GM23338 (cell line): ENCODE data around the gene ADAD2. TPM values are rescaled to one million over a fixed set of nuclear protein-coding genes. Genes with fewer than 3 reads are reported as not detected.
A peak's percentile ranks its signal among the peaks of the same experiment; 100 is the strongest.

Source experiments
- ATAC-seq: fragments of 200-7000 bp; cut with Tn5 transposase; 3 replicates; pipeline ENCODE4 v1.9.1; 2020
- DNase-seq: peaks from one replicate; pipeline ENCODE4 v3.0.0-alpha.2; 2015; ENCODE audit warnings: low spot score
- H2AFZ ChIP-seq: fragments of 200-600 bp; sonication (generic); 2 replicates; pipeline ENCODE4 v1.8.0; 2016; ENCODE audit warnings: antibody characterized with exemption, mild to moderate bottlenecking, moderate library complexity
- H3F3A ChIP-seq: fragments of 200-600 bp; sonication (generic); replicated peaks from 2 replicates; pipeline ENCODE4 v1.8.0; 2017; ENCODE audit warnings: antibody characterized with exemption, mixed run types, low read depth
- H3K27ac ChIP-seq: fragments of 200-600 bp; sonication (generic); 2 replicates; pipeline ENCODE4 v1.6.1; 2016; ENCODE audit warnings: low read depth
- H3K27me3 ChIP-seq: fragments of 200-600 bp; sonication (generic); 2 replicates; pipeline ENCODE4 v1.8.0; 2016; ENCODE audit warnings: mild to moderate bottlenecking, mixed run types, moderate library complexity; ENCODE audit not compliant: insufficient read depth
- H3K36me3 ChIP-seq: fragments of 200-600 bp; sonication (generic); 2 replicates; pipeline ENCODE4 v1.8.0; 2016; ENCODE audit warnings: mild to moderate bottlenecking; ENCODE audit not compliant: insufficient read depth
- H3K4me1 ChIP-seq: fragments of 200-600 bp; sonication (generic); 2 replicates; pipeline ENCODE4 v1.8.0; 2016; ENCODE audit warnings: mild to moderate bottlenecking, moderate library complexity; ENCODE audit not compliant: insufficient read depth
- H3K4me2 ChIP-seq: fragments of 200-600 bp; sonication (generic); 2 replicates; pipeline ENCODE4 v1.7.1; 2017; ENCODE audit warnings: mixed run types
- H3K4me3 ChIP-seq: fragments of 200-600 bp; sonication (generic); 2 replicates; pipeline ENCODE4 v1.6.1; 2016; ENCODE audit warnings: mixed run types
- H3K79me2 ChIP-seq: fragments of 200-600 bp; sonication (generic); replicated peaks from 2 replicates; pipeline ENCODE4 v1.8.0; 2017; ENCODE audit warnings: mild to moderate bottlenecking; ENCODE audit not compliant: insufficient read depth
- H3K9me2 ChIP-seq: fragments of 200-600 bp; sonication (generic); 2 replicates; pipeline ENCODE4 v1.8.0; 2017; ENCODE audit not compliant: insufficient read depth
- H4K20me1 ChIP-seq: fragments of 200-600 bp; sonication (generic); replicated peaks from 2 replicates; pipeline ENCODE4 v1.8.0; 2017; ENCODE audit warnings: mild to moderate bottlenecking; ENCODE audit not compliant: insufficient read depth
- H3K27ac Mint-ChIP-seq: 2 replicates; pipeline ENCODE4 v1.8.0; 2020; ENCODE audit warnings: inconsistent platforms, mild to moderate bottlenecking, moderate library complexity, mixed read lengths
- H3K27me3 Mint-ChIP-seq: 3 replicates; pipeline ENCODE4 v1.8.0; 2022; ENCODE audit warnings: low read depth, mild to moderate bottlenecking, moderate library complexity, mixed read lengths, inconsistent platforms; ENCODE audit not compliant: insufficient read depth, poor library complexity
- H3K36me3 Mint-ChIP-seq: 3 replicates; pipeline ENCODE4 v1.8.0; 2021; ENCODE audit warnings: low read depth, mild to moderate bottlenecking, inconsistent platforms, moderate library complexity, mixed read lengths
- H3K4me1 Mint-ChIP-seq: 3 replicates; pipeline ENCODE4 v1.8.0; 2020; ENCODE audit warnings: mild to moderate bottlenecking, inconsistent platforms, mixed read lengths
- H3K4me3 Mint-ChIP-seq: 3 replicates; pipeline ENCODE4 v1.8.0; 2021; ENCODE audit warnings: moderate library complexity, mild to moderate bottlenecking, inconsistent platforms, mixed read lengths
- H3K9me3 Mint-ChIP-seq: 3 replicates; pipeline ENCODE4 v1.8.0; 2020; ENCODE audit warnings: moderate library complexity, mild to moderate bottlenecking, inconsistent platforms, mixed read lengths
- EZH2phosphoT487 ChIP-seq: fragments of 200-600 bp; sonication (generic); IDR thresholded peaks from one replicate; pipeline ENCODE4 v1.8.1; 2018; ENCODE audit warnings: antibody characterized with exemption; ENCODE audit not compliant: unreplicated experiment
- JUNB ChIP-seq: IDR thresholded peaks from one replicate; pipeline ENCODE4 v1.6.1; 2016; ENCODE audit warnings: antibody characterized with exemption; ENCODE audit not compliant: unreplicated experiment
- POLR2AphosphoS5 ChIP-seq: IDR thresholded peaks from 2 replicates; pipeline ENCODE4 v1.6.1; 2016; ENCODE audit warnings: antibody characterized with exemption, low read depth
- ZNF114 ChIP-seq: fragments of 250-450 bp; sonication (Bioruptor Pico); IDR thresholded peaks from 2 replicates; pipeline ENCODE4 v1.5.0; 2020; ENCODE audit warnings: mild to moderate bottlenecking, moderate library complexity
- ZNF331 ChIP-seq: fragments of 250-450 bp; sonication (Bioruptor Pico); IDR thresholded peaks from 2 replicates; pipeline ENCODE4 v1.5.0; 2020; ENCODE audit warnings: low read depth, mild to moderate bottlenecking, moderate library complexity
- polyA plus RNA-seq: library from polyadenylated mRNA; unstranded; fragments of >200 nt; fragmentation: Nextera tagmentation; extraction: Ambion mirVana; gene quantifications from 2 replicates; pipeline ENCODE4 v1.2.1, GENCODE V29; 2016
- total RNA-seq: library from RNA; depleted of rRNA; stranded (reverse); fragments of >200 nt; shearing (Covaris generic); gene quantifications from 2 replicates; pipeline ENCODE4 v1.2.3, GENCODE V29; 2014
- TF ChIP-seq, protein P1 (sequence below): IDR thresholded peaks from 2 replicates; pipeline ENCODE4 v1.6.1; 2016; ENCODE audit warnings: antibody characterized with exemption
- TF ChIP-seq, protein P2 (sequence below), 2 experiments: fragments of 200-600 bp in 1 of 2; sonication (generic) in 1 of 2; conservative IDR thresholded peaks; 2 replicates each; pipeline versions ENCODE4 v1.5.1 to v1.6.1; 2016 to 2017; ENCODE audit warnings: antibody characterized with exemption in 2 of 2, low read depth in 2 of 2, mild to moderate bottlenecking in 2 of 2, moderate library complexity in 1 of 2
- TF ChIP-seq, protein P3 (sequence below): fragments of 250-450 bp; sonication (Bioruptor Pico); IDR thresholded peaks from 2 replicates; pipeline ENCODE4 v1.5.0; 2020; ENCODE audit warnings: mild to moderate bottlenecking, moderate library complexity

Gene ADAD2
- total and polyA plus RNA-seq, 2 experiments from 2014 or later = 1.6 to 4.5 TPM

DNA sequence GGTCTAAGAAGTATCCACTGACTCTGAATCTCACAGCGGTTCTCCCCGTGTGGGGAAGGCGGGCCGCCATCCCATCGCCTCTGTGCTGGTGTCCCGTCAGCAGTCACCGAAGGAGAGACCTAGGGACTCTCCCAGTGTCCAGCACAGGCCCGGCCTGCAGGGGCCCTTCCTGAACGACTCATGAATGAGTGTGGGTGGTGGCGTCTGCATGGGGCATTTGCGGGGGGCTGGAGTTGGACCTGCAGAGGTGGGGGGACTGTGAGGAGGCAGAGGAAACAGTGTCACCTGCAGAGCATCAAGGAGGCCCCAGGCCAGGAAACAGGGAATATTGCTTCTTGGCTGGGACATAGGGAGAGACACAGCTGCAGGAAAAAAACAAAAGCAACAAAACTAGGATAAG, 38.5 kb downstream of the ADAD2 start:
- Histone ChIP-seq H3K4me1 (peaks cover 4% of the 10 kb centered on the region), H3K36me3 (no peaks in the 10 kb centered on the region), H3K79me2 (no peaks in the 10 kb centered on the region), H3K27ac (no peak overlapping the region), H4K20me1 (no peaks in the 10 kb centered on the region), H3F3A (no peaks in the 10 kb centered on the region), H3K4me2 (no peak overlapping the region), H3K4me3 (no peak overlapping the region), H3K27me3 (no peaks in the 10 kb centered on the region), H3K9me2 (no peaks in the 10 kb centered on the region), H2AFZ (peak overlapping the region; percentile 66; the same call in 1 of the 2 replicates)
- ATAC-seq (no peak), DNase-seq (no peak)
- no peak overlapping the region for H3K4me3 Mint-ChIP-seq
- no peak overlapping the region for H3K27ac Mint-ChIP-seq
- H3K9me3 Mint-ChIP-seq = no peaks in the 10 kb centered on the region
- H3K4me1 Mint-ChIP-seq = peaks cover 13% of the 10 kb centered on the region
- H3K36me3 Mint-ChIP-seq = peaks cover 2% of the 10 kb centered on the region; the same call in 1 of the 3 replicates
- TF ChIP-seq, protein P1, sequence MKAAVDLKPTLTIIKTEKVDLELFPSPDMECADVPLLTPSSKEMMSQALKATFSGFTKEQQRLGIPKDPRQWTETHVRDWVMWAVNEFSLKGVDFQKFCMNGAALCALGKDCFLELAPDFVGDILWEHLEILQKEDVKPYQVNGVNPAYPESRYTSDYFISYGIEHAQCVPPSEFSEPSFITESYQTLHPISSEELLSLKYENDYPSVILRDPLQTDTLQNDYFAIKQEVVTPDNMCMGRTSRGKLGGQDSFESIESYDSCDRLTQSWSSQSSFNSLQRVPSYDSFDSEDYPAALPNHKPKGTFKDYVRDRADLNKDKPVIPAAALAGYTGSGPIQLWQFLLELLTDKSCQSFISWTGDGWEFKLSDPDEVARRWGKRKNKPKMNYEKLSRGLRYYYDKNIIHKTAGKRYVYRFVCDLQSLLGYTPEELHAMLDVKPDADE = no peak
- TF ChIP-seq ZNF114 (CRISPR knock-in tag) (no peak), EZH2phosphoT487 (no peak), JUNB (no peak)
- TF ChIP-seq, protein P2, sequence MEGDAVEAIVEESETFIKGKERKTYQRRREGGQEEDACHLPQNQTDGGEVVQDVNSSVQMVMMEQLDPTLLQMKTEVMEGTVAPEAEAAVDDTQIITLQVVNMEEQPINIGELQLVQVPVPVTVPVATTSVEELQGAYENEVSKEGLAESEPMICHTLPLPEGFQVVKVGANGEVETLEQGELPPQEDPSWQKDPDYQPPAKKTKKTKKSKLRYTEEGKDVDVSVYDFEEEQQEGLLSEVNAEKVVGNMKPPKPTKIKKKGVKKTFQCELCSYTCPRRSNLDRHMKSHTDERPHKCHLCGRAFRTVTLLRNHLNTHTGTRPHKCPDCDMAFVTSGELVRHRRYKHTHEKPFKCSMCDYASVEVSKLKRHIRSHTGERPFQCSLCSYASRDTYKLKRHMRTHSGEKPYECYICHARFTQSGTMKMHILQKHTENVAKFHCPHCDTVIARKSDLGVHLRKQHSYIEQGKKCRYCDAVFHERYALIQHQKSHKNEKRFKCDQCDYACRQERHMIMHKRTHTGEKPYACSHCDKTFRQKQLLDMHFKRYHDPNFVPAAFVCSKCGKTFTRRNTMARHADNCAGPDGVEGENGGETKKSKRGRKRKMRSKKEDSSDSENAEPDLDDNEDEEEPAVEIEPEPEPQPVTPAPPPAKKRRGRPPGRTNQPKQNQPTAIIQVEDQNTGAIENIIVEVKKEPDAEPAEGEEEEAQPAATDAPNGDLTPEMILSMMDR (conservative IDR thresholded peaks at IDR 0.05; ENCODE audit: low read depth in 2 of 2) = no peak
- peaks cover 10% of the 10 kb centered on the region for H3K27me3 Mint-ChIP-seq

DNA sequence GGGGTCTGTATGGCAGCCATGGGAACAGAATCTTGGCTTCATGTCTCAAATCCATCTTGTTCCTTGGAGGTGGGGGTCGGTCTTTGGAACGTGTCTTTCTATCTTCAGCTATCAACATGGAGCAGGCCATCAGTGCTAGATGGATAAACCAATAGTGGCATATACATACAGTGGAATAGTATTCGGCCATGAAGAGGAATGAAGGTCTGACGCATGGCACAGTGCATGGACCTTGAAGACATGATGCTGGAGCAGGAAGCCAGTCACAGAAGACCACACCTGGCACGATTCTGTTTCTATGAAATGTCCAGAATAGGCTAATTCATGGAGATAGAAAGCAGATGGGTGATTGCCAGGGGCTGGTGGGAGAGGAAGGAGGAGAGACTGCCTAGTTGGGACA, 41.1 kb downstream of the ADAD2 start:
- H4K20me1 ChIP-seq = no peaks in the 10 kb centered on the region
- peaks cover 2% of the 10 kb centered on the region; the same call in 1 of the 3 replicates for H3K36me3 Mint-ChIP-seq
- TF ChIP-seq, protein P3, sequence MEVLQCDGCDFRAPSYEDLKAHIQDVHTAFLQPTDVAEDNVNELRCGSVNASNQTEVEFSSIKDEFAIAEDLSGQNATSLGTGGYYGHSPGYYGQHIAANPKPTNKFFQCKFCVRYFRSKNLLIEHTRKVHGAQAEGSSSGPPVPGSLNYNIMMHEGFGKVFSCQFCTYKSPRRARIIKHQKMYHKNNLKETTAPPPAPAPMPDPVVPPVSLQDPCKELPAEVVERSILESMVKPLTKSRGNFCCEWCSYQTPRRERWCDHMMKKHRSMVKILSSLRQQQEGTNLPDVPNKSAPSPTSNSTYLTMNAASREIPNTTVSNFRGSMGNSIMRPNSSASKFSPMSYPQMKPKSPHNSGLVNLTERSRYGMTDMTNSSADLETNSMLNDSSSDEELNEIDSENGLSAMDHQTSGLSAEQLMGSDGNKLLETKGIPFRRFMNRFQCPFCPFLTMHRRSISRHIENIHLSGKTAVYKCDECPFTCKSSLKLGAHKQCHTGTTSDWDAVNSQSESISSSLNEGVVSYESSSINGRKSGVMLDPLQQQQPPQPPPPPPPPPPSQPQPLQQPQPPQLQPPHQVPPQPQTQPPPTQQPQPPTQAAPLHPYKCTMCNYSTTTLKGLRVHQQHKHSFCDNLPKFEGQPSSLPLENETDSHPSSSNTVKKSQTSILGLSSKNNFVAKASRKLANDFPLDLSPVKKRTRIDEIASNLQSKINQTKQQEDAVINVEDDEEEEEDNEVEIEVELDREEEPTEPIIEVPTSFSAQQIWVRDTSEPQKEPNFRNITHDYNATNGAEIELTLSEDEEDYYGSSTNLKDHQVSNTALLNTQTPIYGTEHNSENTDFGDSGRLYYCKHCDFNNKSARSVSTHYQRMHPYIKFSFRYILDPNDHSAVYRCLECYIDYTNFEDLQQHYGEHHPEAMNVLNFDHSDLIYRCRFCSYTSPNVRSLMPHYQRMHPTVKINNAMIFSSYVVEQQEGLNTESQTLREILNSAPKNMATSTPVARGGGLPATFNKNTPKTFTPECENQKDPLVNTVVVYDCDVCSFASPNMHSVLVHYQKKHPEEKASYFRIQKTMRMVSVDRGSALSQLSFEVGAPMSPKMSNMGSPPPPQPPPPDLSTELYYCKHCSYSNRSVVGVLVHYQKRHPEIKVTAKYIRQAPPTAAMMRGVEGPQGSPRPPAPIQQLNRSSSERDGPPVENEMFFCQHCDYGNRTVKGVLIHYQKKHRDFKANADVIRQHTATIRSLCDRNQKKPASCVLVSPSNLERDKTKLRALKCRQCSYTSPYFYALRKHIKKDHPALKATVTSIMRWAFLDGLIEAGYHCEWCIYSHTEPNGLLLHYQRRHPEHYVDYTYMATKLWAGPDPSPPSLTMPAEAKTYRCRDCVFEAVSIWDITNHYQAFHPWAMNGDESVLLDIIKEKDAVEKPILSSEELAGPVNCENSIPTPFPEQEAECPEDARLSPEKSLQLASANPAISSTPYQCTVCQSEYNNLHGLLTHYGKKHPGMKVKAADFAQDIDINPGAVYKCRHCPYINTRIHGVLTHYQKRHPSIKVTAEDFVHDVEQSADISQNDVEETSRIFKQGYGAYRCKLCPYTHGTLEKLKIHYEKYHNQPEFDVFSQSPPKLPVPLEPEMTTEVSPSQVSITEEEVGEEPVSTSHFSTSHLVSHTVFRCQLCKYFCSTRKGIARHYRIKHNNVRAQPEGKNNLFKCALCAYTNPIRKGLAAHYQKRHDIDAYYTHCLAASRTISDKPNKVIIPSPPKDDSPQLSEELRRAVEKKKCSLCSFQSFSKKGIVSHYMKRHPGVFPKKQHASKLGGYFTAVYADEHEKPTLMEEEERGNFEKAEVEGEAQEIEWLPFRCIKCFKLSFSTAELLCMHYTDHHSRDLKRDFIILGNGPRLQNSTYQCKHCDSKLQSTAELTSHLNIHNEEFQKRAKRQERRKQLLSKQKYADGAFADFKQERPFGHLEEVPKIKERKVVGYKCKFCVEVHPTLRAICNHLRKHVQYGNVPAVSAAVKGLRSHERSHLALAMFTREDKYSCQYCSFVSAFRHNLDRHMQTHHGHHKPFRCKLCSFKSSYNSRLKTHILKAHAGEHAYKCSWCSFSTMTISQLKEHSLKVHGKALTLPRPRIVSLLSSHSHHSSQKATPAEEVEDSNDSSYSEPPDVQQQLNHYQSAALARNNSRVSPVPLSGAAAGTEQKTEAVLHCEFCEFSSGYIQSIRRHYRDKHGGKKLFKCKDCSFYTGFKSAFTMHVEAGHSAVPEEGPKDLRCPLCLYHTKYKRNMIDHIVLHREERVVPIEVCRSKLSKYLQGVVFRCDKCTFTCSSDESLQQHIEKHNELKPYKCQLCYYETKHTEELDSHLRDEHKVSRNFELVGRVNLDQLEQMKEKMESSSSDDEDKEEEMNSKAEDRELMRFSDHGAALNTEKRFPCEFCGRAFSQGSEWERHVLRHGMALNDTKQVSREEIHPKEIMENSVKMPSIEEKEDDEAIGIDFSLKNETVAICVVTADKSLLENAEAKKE = no peak
- no peak for TF ChIP-seq ZNF114 (CRISPR knock-in tag)
- no peak for TF ChIP-seq POLR2AphosphoS5
- TF ChIP-seq, protein P2 (conservative IDR thresholded peaks at IDR 0.05; ENCODE audit: low read depth in 2 of 2) = no peak
- TF ChIP-seq, protein P1 = no peak
- TF ChIP-seq EZH2phosphoT487 = no peak
- no peak for TF ChIP-seq ZNF331

More for the DNA sequence above, 41.1 kb downstream of the ADAD2 start:
- Histone ChIP-seq H3K27ac (no peak overlapping the region), H2AFZ (no peak overlapping the region), H3K4me3 (no peak overlapping the region), H3K36me3 (no peaks in the 10 kb centered on the region), H3K27me3 (no peaks in the 10 kb centered on the region), H3F3A (no peaks in the 10 kb centered on the region), H3K9me2 (no peaks in the 10 kb centered on the region), H3K4me2 (no peak overlapping the region), H3K4me1 (peaks cover 4% of the 10 kb centered on the region), H3K79me2 (no peaks in the 10 kb centered on the region)
- no peaks in the 10 kb centered on the region for H3K9me3 Mint-ChIP-seq
- no peak overlapping the region for H3K27ac Mint-ChIP-seq
- no peak overlapping the region for H3K4me3 Mint-ChIP-seq
- ATAC-seq (no peak), DNase-seq (no peak)
- peaks cover 13% of the 10 kb centered on the region for H3K4me1 Mint-ChIP-seq
- peaks cover 5% of the 10 kb centered on the region for H3K27me3 Mint-ChIP-seq
